Liver (tissue), 9 donors: ENCODE results near the gene TSPAN17. TPM values are rescaled to one million over a fixed set of nuclear protein-coding genes. Genes with fewer than 3 reads are reported as not detected.

Source experiments
- DNase-seq: peaks from one replicate; pipeline ENCODE4 v3.0.0-alpha.2; 2017; ENCODE audit warnings: low spot score
- H3K27ac ChIP-seq, 2 donors: one replicate each; pipeline ENCODE4 v1.7.0; 2013; ENCODE audit warnings: inconsistent platforms in 2 of 2, low read length in 2 of 2, control low read depth in 1 of 2, low read depth in 1 of 2, mild to moderate bottlenecking in 1 of 2
- H3K27me3 ChIP-seq, 4 donors: one replicate each; pipeline versions ENCODE4 v1.6.1 to v1.7.0; 2013; ENCODE audit warnings: low read length in 3 of 4, inconsistent platforms in 1 of 4, mild to moderate bottlenecking in 1 of 4, moderate library complexity in 1 of 4; ENCODE audit not compliant: control insufficient read depth in 4 of 4, insufficient read depth in 4 of 4
- H3K36me3 ChIP-seq, 4 donors: one replicate each; pipeline versions ENCODE4 v1.6.1 to v1.7.0; 2013; ENCODE audit warnings: low read length in 3 of 4, mild to moderate bottlenecking in 3 of 4, low read depth in 1 of 4, moderate library complexity in 1 of 4; ENCODE audit not compliant: control insufficient read depth in 4 of 4, insufficient read depth in 3 of 4
- H3K4me1 ChIP-seq, 4 donors: one replicate each; pipeline versions ENCODE4 v1.6.1 to v1.7.0; 2013; ENCODE audit warnings: low read length in 3 of 4, mild to moderate bottlenecking in 3 of 4, moderate library complexity in 1 of 4; ENCODE audit not compliant: control insufficient read depth in 4 of 4, insufficient read depth in 4 of 4
- H3K4me3 ChIP-seq, 3 donors: one replicate each; pipeline versions ENCODE4 v1.6.1 to v1.7.0; 2013; ENCODE audit warnings: low read length in 3 of 3, control low read depth in 1 of 3, low read depth in 1 of 3, mild to moderate bottlenecking in 1 of 3
- H3K9ac ChIP-seq, 2 donors: one replicate each; pipeline ENCODE4 v1.7.0; 2013; ENCODE audit warnings: low read length in 2 of 2, mild to moderate bottlenecking in 2 of 2, moderate library complexity in 2 of 2, control low read depth in 1 of 2, low read depth in 1 of 2
- H3K9me3 ChIP-seq, 4 donors: one replicate each; pipeline versions ENCODE4 v1.6.1 to v1.7.0; 2013; ENCODE audit warnings: low read length in 3 of 4; ENCODE audit not compliant: control insufficient read depth in 4 of 4
- ATF3 ChIP-seq: IDR thresholded peaks from 2 replicates; pipeline ENCODE4 v1.6.1; 2016; ENCODE audit warnings: antibody characterized with exemption
- CTCF ChIP-seq: fragments of 150-350 bp; IDR thresholded peaks from 2 replicates; pipeline ENCODE4 v1.5.1; 2017; ENCODE audit warnings: improper control_type of control experiment, low read depth, low read length; ENCODE audit not compliant: missing input control
- EGR1 ChIP-seq, 2 donors: IDR thresholded peaks; 2 replicates each; pipeline ENCODE4 v1.6.1; 2016 to 2018; ENCODE audit warnings: antibody characterized with exemption in 2 of 2, low read depth in 2 of 2
- FOXA1 ChIP-seq: IDR thresholded peaks from 2 replicates; pipeline ENCODE4 v1.6.1; 2016; ENCODE audit warnings: antibody characterized with exemption
- FOXA2 ChIP-seq: IDR thresholded peaks from 2 replicates; pipeline ENCODE4 v1.6.1; 2016; ENCODE audit warnings: antibody characterized with exemption
- GABPA ChIP-seq, 2 donors: IDR thresholded peaks in 1 of 2; conservative IDR thresholded peaks in 1 of 2; 2 replicates each; pipeline ENCODE4 v1.6.1; 2016; ENCODE audit warnings: antibody characterized with exemption in 2 of 2, mild to moderate bottlenecking in 1 of 2, moderate library complexity in 1 of 2
- HNF4A ChIP-seq, 2 donors: conservative IDR thresholded peaks; 2 replicates each; pipeline ENCODE4 v1.6.1; 2016; ENCODE audit warnings: antibody characterized with exemption in 2 of 2, mild to moderate bottlenecking in 2 of 2
- HNF4G ChIP-seq: IDR thresholded peaks from 2 replicates; pipeline ENCODE4 v1.6.1; 2016; ENCODE audit warnings: antibody characterized with exemption
- JUND ChIP-seq, 2 donors: IDR thresholded peaks; 2 replicates each; pipeline ENCODE4 v1.6.1; 2016; ENCODE audit warnings: antibody characterized with exemption in 2 of 2
- NR2F2 ChIP-seq: IDR thresholded peaks from 2 replicates; pipeline ENCODE4 v1.6.1; 2016; ENCODE audit warnings: antibody characterized with exemption
- RAD21 ChIP-seq, 2 donors: IDR thresholded peaks; 2 replicates each; pipeline ENCODE4 v1.6.1; 2016; ENCODE audit warnings: antibody characterized with exemption in 2 of 2, mild to moderate bottlenecking in 2 of 2
- REST ChIP-seq: IDR thresholded peaks from 2 replicates; pipeline ENCODE4 v1.6.1; 2016; ENCODE audit warnings: antibody characterized with exemption, mild to moderate bottlenecking
- RXRA ChIP-seq, 2 donors: IDR thresholded peaks; 2 replicates each; pipeline ENCODE4 v1.6.1; 2017 to 2018; ENCODE audit warnings: antibody characterized with exemption in 2 of 2, mild to moderate bottlenecking in 1 of 2
- SP1 ChIP-seq: IDR thresholded peaks from 2 replicates; pipeline ENCODE4 v1.6.1; 2018; ENCODE audit warnings: antibody characterized with exemption, mild to moderate bottlenecking
- TAF1 ChIP-seq: conservative IDR thresholded peaks from 2 replicates; pipeline ENCODE4 v1.6.1; 2016; ENCODE audit warnings: antibody characterized with exemption, mild to moderate bottlenecking
- YY1 ChIP-seq: IDR thresholded peaks from 2 replicates; pipeline ENCODE4 v1.6.1; 2016; ENCODE audit warnings: antibody characterized with exemption, mild to moderate bottlenecking
- WGBS: extraction: QIAGEN DNeasy Blood & Tissue Kit; methylation state at CpG from one replicate; pipeline ENCODE4 v1.1.7; 2013; 5-methylcytosine and 5-hydroxymethylcytosine counted together
- polyA plus RNA-seq, 2 donors: library from polyadenylated mRNA; stranded (reverse) in 1 of 2; unstranded in 1 of 2; fragments of 200-250 nt in 1 of 2; fragments of >200 nt in 1 of 2; fragmentation: Nextera tagmentation in 1 of 2; extraction: Ambion mirVana in 1 of 2; gene quantifications; one replicate each; pipeline versions ENCODE4 v1.2.1 to v1.2.3, GENCODE V29; 2013 to 2015
- total RNA-seq, 2 donors: library from RNA; depleted of rRNA; stranded (reverse); fragments of >200 nt; gene quantifications; one replicate each; pipeline ENCODE4 v1.2.3, GENCODE V29; 2014
- TF ChIP-seq, protein P1 (sequence below): IDR thresholded peaks from 2 replicates; pipeline ENCODE4 v1.6.1; 2016; ENCODE audit warnings: antibody characterized with exemption
- TF ChIP-seq, protein P2 (sequence below): IDR thresholded peaks from 2 replicates; pipeline ENCODE4 v1.6.1; 2016; ENCODE audit warnings: antibody characterized with exemption
- donor health status: healthy.
- donor health status: healthy.
- donor health status: healthy.
- donor health status: healthy.
- donor health status: healthy.

Gene TSPAN17
- total and polyA plus RNA-seq, 4 donors: 5.7 to 43.4 (median 16.2) TPM

DNA sequence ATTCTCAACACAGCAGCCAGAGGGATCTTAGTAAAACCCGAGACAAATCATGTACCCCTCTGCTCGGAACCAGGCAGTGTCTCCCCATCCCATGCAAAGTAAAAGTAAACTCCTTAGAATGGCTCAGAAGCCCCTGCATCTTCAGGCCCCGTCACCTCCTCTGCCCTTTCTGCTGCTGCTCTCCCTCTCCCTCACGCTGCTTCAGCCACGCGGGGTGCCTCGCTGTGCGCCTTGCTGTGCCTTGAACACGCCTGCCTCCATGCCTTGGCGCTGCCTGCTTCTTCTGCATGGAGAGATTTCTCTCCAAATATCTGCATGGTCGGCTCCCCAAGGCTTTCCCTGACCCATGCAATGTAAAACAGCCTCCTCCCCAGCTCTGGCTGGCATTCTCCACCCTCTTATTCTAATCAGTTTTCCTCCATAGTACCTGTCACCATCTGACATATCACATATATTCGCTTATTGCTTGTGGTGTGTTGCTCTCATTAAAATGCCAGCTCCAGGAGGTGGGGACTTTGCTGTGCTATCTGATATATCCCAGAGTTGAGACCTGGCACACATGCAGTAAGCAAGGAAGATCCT, 45.3 kb upstream of the TSPAN17 start:
- DNase-seq: no peak
- no peaks in the 10 kb centered on the region for H3K27me3 ChIP-seq
- TF ChIP-seq YY1: no peak
- TF ChIP-seq TAF1: no peak
- TF ChIP-seq REST: no peak
- TF ChIP-seq, protein P1, sequence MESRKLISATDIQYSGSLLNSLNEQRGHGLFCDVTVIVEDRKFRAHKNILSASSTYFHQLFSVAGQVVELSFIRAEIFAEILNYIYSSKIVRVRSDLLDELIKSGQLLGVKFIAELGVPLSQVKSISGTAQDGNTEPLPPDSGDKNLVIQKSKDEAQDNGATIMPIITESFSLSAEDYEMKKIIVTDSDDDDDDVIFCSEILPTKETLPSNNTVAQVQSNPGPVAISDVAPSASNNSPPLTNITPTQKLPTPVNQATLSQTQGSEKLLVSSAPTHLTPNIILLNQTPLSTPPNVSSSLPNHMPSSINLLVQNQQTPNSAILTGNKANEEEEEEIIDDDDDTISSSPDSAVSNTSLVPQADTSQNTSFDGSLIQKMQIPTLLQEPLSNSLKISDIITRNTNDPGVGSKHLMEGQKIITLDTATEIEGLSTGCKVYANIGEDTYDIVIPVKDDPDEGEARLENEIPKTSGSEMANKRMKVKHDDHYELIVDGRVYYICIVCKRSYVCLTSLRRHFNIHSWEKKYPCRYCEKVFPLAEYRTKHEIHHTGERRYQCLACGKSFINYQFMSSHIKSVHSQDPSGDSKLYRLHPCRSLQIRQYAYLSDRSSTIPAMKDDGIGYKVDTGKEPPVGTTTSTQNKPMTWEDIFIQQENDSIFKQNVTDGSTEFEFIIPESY: no peak
- TF ChIP-seq HNF4G: no peak
- TF ChIP-seq FOXA2: no peak
- TF ChIP-seq ATF3: no peak
- TF ChIP-seq, protein P2, sequence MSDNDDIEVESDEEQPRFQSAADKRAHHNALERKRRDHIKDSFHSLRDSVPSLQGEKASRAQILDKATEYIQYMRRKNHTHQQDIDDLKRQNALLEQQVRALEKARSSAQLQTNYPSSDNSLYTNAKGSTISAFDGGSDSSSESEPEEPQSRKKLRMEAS: no peak
- WGBS: 73% methylated on average over 12 of the region's 12 CpGs
- H3K4me1 ChIP-seq: peaks cover 0 to 8% (median 3%) of the 10 kb centered on the region in 4 donors
- H3K4me3 ChIP-seq: no peak overlapping the region
- H3K9ac ChIP-seq: no peak overlapping the region
- H3K9me3 ChIP-seq: no peaks in the 10 kb centered on the region
- no peak overlapping the region for H3K27ac ChIP-seq
- H3K36me3 ChIP-seq: no peaks in the 10 kb centered on the region

DNA sequence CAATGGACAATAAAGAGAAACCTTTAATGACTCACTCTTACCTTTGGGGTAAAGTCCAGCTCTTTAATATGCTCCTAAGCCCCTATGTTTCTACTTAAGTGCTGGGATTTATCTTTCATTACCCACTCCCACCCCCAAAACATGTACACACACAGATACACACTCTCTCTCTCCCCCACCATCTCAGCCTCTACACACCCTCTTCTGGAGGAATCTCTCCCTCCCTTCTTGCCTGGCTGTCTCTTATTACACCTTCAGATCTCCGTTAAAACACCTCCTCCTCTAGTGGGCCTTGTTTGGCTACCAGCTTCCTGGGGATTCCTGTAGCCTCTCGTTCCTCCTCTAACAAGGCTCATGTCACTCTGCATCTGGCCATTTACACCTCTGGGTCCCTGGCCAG, 44.2 kb upstream of the TSPAN17 start:
- no peak overlapping the region for H3K9ac ChIP-seq
- no peaks in the 10 kb centered on the region for H3K9me3 ChIP-seq
- no peak overlapping the region for H3K4me3 ChIP-seq
- 29% methylated on average over 2 of the region's 2 CpGs for WGBS
- H3K27ac ChIP-seq: no peak overlapping the region
- H3K36me3 ChIP-seq: no peaks in the 10 kb centered on the region
- H3K4me1 ChIP-seq: no peaks in the 10 kb centered on the region
- no peak for DNase-seq
- H3K27me3 ChIP-seq: no peaks in the 10 kb centered on the region
- TF ChIP-seq JUND (IDR thresholded peaks at IDR 0.05): no peak
- TF ChIP-seq, protein P2: no peak
- no peak for TF ChIP-seq YY1
- TF ChIP-seq SP1: no peak
- TF ChIP-seq REST: no peak
- TF ChIP-seq FOXA2: no peak
- TF ChIP-seq RXRA (IDR thresholded peaks at IDR 0.05): no peak
- TF ChIP-seq TAF1: no peak
- TF ChIP-seq FOXA1: no peak
- TF ChIP-seq RAD21 (IDR thresholded peaks at IDR 0.05): no peak
- TF ChIP-seq HNF4A (conservative IDR thresholded peaks at IDR 0.05): no peak
- no peak for TF ChIP-seq CTCF
- no peak for TF ChIP-seq EGR1 (IDR thresholded peaks at IDR 0.05; ENCODE audit: low read depth in 2 of 2)
- no peak for TF ChIP-seq GABPA (IDR thresholded peaks at IDR 0.05 in 1 of 2, conservative IDR thresholded peaks at IDR 0.05 in 1 of 2)
- TF ChIP-seq NR2F2: no peak
- TF ChIP-seq, protein P1: no peak
- TF ChIP-seq HNF4G: no peak
